Prostate gland (tissue), 2 donors: ENCODE results near the gene KRTAP10-10.
"Not testable (repeated sequence)": the region's sequence is repeated elsewhere in the genome, so short reads cannot be mapped to it uniquely, and the experiment has no call there.

ENCODE experiments used
- CTCF ChIP-seq, 4 experiments: fragments of 200-600 bp in 2 of 4; fragments of 450-650 bp in 2 of 4; sonication (generic) in 2 of 4; IDR thresholded peaks; 1 replicate in 3 of 4; 2 replicates in 1 of 4; pipeline ENCODE4 v1.5.1; 2016 to 2019; ENCODE audit warnings: antibody characterized with exemption in 4 of 4, mild to moderate bottlenecking in 2 of 4, moderate library complexity in 2 of 4
- POLR2A ChIP-seq: fragments of 450-650 bp; IDR thresholded peaks from one replicate; pipeline ENCODE4 v1.6.1; 2016; ENCODE audit warnings: antibody characterized with exemption, mild to moderate bottlenecking

- not testable (repeated sequence) for TF ChIP-seq POLR2A; CTCF (IDR thresholded peaks at IDR 0.05)
Measured at GRCh38 chr21:44627181-44627822, 9.9 kb upstream of the KRTAP10-10 start.
